ENCODE results near the gene ZNF646.

- TF ChIP-seq GATA3 (IDR thresholded peaks at IDR 0.05; ENCODE audit: low read depth, low read length) (no peak), GATA2 (IDR thresholded peaks at IDR 0.05; ENCODE audit: low read depth, low read length) (no peak)
These were observed 11.2 kb downstream of the ZNF646 start for GRCh38 chr16:31085411-31085810.

All from SH-SY5Y (cell line).